Measurements from ENCODE around the gene FNDC8. TPM values are rescaled to one million over a fixed set of nuclear protein-coding genes. Genes with fewer than 3 reads are reported as not detected.

FNDC8 gene
- total and polyA plus RNA-seq, 7 experiments from 2014 or later, result not detected

- Mint-ChIP-seq H3K36me3 (peaks cover 0 to 6% (median 0%) of the 10 kb centered on the region in 5 donors), H3K27ac (peak overlapping the region; percentile 65 to 90 (median 87)), H3K9me3 (no peaks in the 10 kb centered on the region), H3K27me3 (no peaks in the 10 kb centered on the region), H3K4me1 (peaks cover 7 to 30% (median 21%) of the 10 kb centered on the region in 7 donors), H3K4me3 (peak overlapping the region; percentile 77 to 88 (median 86))
- intact Hi-C loops (cut with micrococcal nuclease), result loop anchor here (1.0 to 10.0 kb wide), 11 partner anchors 19 to 602 kb away; partner anchors contain the start of genes PEX12 (in 2 of the 2), SLFN12 (in 1 of the 2) and SLFN5 (in 1 of the 2)
- H3K9me3 ChIP-seq (ENCODE audit: control insufficient read depth in 2 of 3, low read length in 3 of 3), result no peaks in the 10 kb centered on the region
- DNase-seq (no peak), ATAC-seq (no peak)
- ChIA-PET CTCF (interaction anchor here (1.7 to 2.0 kb wide), 2 partner anchors 96 to 99 kb away, joined by 4 to 9 read pairs; no protein-coding TSS in a partner anchor), POLR2A (interaction anchor here (1.0 to 3.2 kb wide), 5 partner anchors 18 to 436 kb away, joined by 3 to 35 read pairs (median 11); partner anchors contain the start of genes PEX12, RAD51D and SLFN5)
- H3K36me3 ChIP-seq (ENCODE audit: control insufficient read depth in 2 of 3, insufficient read depth in 3 of 3, low read length in 3 of 3), result peaks cover under 1 to 30% (median 6%) of the 10 kb centered on the region in 3 experiments
- H3K27me3 ChIP-seq (ENCODE audit: control insufficient read depth in 2 of 2, insufficient read depth in 2 of 2, low read length in 2 of 2), result no peaks in the 10 kb centered on the region
- peak overlapping the region; percentile 81 for H3K27ac ChIP-seq (ENCODE audit: low read depth, low read length)
- peaks cover 6 to 13% of the 10 kb centered on the region in 2 donors for H3K4me1 ChIP-seq (ENCODE audit: control insufficient read depth in 2 of 2, insufficient read depth in 2 of 2, low read length in 2 of 2)
- H3K4me3 ChIP-seq (ENCODE audit: low read length), result peak overlapping the region; percentile 79
These were observed 21.0 kb downstream of the FNDC8 start for GRCh38 chr17:35142467-35142796.

DNA sequence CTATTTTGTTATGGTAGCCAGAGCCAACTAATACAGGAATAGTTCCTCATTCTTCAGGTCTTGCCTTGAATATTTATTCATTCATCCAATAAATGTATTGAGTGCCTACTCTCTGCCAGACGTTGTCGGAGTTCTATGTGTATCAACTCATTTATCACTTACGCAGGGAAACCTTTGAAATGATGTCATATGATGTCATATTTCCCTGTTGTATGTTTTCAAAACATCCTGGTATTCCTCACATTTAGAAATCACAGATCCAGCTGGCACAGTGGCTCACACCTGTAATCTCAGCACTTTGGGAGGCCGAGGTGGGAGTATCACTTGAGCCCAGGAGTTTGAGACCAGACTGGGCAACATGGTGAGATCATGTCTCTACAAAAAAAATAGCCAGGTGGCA lies 23.4 kb downstream of the FNDC8 start:
- POLR2A ChIA-PET, result interaction anchor here (0.5 to 3.4 kb wide), 5 partner anchors 9 to 394 kb away, joined by 3 to 32 read pairs (median 5); partner anchors contain the start of gene SLFN5
- H3K36me3 ChIP-seq (ENCODE audit: control insufficient read depth in 2 of 3, insufficient read depth in 3 of 3, low read length in 3 of 3), result peaks cover 0 to 6% (median 0%) of the 10 kb centered on the region in 3 experiments
- peaks cover 6 to 13% of the 10 kb centered on the region in 2 donors for H3K4me1 ChIP-seq (ENCODE audit: control insufficient read depth in 2 of 2, insufficient read depth in 2 of 2, low read length in 2 of 2)
- no peak for DNase-seq
- ATAC-seq, result no peak
- peaks cover 7 to 26% (median 21%) of the 10 kb centered on the region in 7 donors for H3K4me1 Mint-ChIP-seq
- no peaks in the 10 kb centered on the region for H3K27me3 ChIP-seq (ENCODE audit: control insufficient read depth in 2 of 2, insufficient read depth in 2 of 2, low read length in 2 of 2)
- peaks cover 0 to 3% (median 0%) of the 10 kb centered on the region in 5 donors for H3K27me3 Mint-ChIP-seq
- H3K9me3 ChIP-seq (ENCODE audit: control insufficient read depth in 2 of 3, low read length in 3 of 3), result no peaks in the 10 kb centered on the region
- H3K27ac ChIP-seq (ENCODE audit: low read depth, low read length), result no peak overlapping the region
- no peak overlapping the region for H3K27ac Mint-ChIP-seq
- H3K36me3 Mint-ChIP-seq, result peaks cover 0 to 1% (median 0%) of the 10 kb centered on the region in 5 donors
- CTCF ChIA-PET, result interaction anchor here (0.8 to 1.0 kb wide), 2 partner anchors 13 to 602 kb away, joined by 3 to 11 read pairs; no protein-coding TSS in a partner anchor
- no peak overlapping the region for H3K4me3 ChIP-seq (ENCODE audit: low read length)
- intact Hi-C loops (cut with micrococcal nuclease), result loop anchor here in 1 of 2 donors (10.0 kb wide), 1 partner anchor 600 kb away; no protein-coding TSS in a partner anchor
- no peaks in the 10 kb centered on the region for H3K9me3 Mint-ChIP-seq
- no peak overlapping the region for H3K4me3 Mint-ChIP-seq

- H3K4me1 Mint-ChIP-seq, result peaks cover 4 to 17% (median 10%) of the 10 kb centered on the region in 7 donors
- peaks cover 0 to 1% (median 0%) of the 10 kb centered on the region in 5 donors for H3K36me3 Mint-ChIP-seq
- H3K4me3 ChIP-seq (ENCODE audit: low read length), result no peak overlapping the region
- H3K27me3 ChIP-seq (ENCODE audit: control insufficient read depth in 2 of 2, insufficient read depth in 2 of 2, low read length in 2 of 2), result no peaks in the 10 kb centered on the region
- H3K4me3 Mint-ChIP-seq, result no peak overlapping the region
- peaks cover 0 to 3% (median 0%) of the 10 kb centered on the region in 5 donors for H3K27me3 Mint-ChIP-seq
- intact Hi-C loops (cut with micrococcal nuclease), result loop anchor here in 1 of 2 donors (10.0 kb wide), 1 partner anchor 598 kb away; no protein-coding TSS in a partner anchor
- no peak for ATAC-seq
- no peaks in the 10 kb centered on the region for H3K9me3 ChIP-seq (ENCODE audit: control insufficient read depth in 2 of 3, low read length in 3 of 3)
- H3K9me3 Mint-ChIP-seq, result no peaks in the 10 kb centered on the region
- no peak overlapping the region for H3K27ac ChIP-seq (ENCODE audit: low read depth, low read length)
- peaks cover 0 to 5% of the 10 kb centered on the region in 2 donors for H3K4me1 ChIP-seq (ENCODE audit: control insufficient read depth in 2 of 2, insufficient read depth in 2 of 2, low read length in 2 of 2)
- no peak for DNase-seq
- POLR2A ChIA-PET, result interaction anchor here (0.7 to 3.4 kb wide), 5 partner anchors 10 to 96 kb away, joined by 3 to 32 read pairs (median 4); partner anchors contain the start of gene SLFN5
- peaks cover 0 to 5% (median 0%) of the 10 kb centered on the region in 3 experiments for H3K36me3 ChIP-seq (ENCODE audit: control insufficient read depth in 2 of 3, insufficient read depth in 3 of 3, low read length in 3 of 3)
- CTCF ChIA-PET, result no interaction called here
- H3K27ac Mint-ChIP-seq, result no peak overlapping the region
These were observed 24.9 kb downstream of the FNDC8 start for GRCh38 chr17:35146214-35146833.

DNA sequence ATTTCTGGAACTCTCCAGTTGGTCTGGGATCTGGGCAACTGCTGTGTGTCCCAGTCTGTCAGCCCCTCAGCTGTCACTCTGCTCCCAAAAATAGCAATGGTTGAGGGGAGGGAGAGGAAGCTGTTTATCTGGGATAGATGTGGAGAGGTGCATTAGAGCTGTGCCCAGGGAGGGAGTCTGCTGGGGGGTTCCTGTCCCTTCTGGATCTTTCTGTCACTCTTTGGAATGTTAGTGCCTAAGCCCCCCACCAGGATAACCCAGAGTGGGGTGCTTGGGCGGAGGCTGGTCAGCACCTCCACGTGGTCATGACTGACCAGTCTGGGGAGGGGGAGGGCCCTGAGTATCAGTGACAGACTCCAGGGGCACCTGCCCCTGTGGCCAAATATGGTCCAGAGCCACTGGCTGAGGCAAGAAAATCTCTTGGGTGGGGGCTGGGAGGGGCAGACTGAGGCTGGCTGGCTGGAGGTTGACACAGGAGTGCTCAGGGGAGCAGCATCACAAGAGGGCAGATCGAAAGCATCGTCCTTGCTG lies 26.0 kb downstream of the FNDC8 start, which contains the start of gene UNC45B:
Gene UNC45B (plus strand): TSS at position 443 of the 531 bp plus-strand sequence. CDS start 447 bp downstream, outside the sequence.
- peaks cover under 1 to 9% (median 7%) of the 10 kb centered on the region in 7 donors for H3K4me1 Mint-ChIP-seq
- H3K9me3 Mint-ChIP-seq, result no peaks in the 10 kb centered on the region
- DNase-seq (no peak), ATAC-seq (no peak)
- intact Hi-C loops (cut with micrococcal nuclease), result loop anchor here in 1 of 2 donors (10.0 kb wide), 1 partner anchor 597 kb away; no protein-coding TSS in a partner anchor
- CTCF ChIA-PET, result interaction anchor here (0.7 kb wide), 1 partner anchor 92 kb away, joined by 3 read pairs; no protein-coding TSS in a partner anchor
- no peaks in the 10 kb centered on the region for H3K36me3 Mint-ChIP-seq
- peak within 1 kb of the TSS in 3 of 9 donors; percentile 29 to 91 (median 70) for H3K27ac Mint-ChIP-seq
- Histone ChIP-seq H3K27ac (ENCODE audit: low read depth, low read length) (no peak within 1 kb of the TSS), H3K4me3 (ENCODE audit: low read length) (no peak within 1 kb of the TSS), H3K36me3 (ENCODE audit: control insufficient read depth in 2 of 3, insufficient read depth in 3 of 3, low read length in 3 of 3) (no peaks in the 10 kb centered on the region), H3K27me3 (ENCODE audit: control insufficient read depth in 2 of 2, insufficient read depth in 2 of 2, low read length in 2 of 2) (no peaks in the 10 kb centered on the region), H3K4me1 (ENCODE audit: control insufficient read depth in 2 of 2, insufficient read depth in 2 of 2, low read length in 2 of 2) (peaks cover 0 to 3% of the 10 kb centered on the region in 2 donors), H3K9me3 (ENCODE audit: control insufficient read depth in 2 of 3, low read length in 3 of 3) (no peaks in the 10 kb centered on the region)
- no peak within 1 kb of the TSS for H3K4me3 Mint-ChIP-seq
- POLR2A ChIA-PET, result interaction anchor here (1.1 to 1.4 kb wide), 4 partner anchors 19 to 94 kb away, joined by 3 to 4 read pairs (median 4); no protein-coding TSS in a partner anchor
- H3K27me3 Mint-ChIP-seq, result peaks cover 0 to 6% (median 0%) of the 10 kb centered on the region in 5 donors

- H3K27me3 ChIP-seq (ENCODE audit: control insufficient read depth in 2 of 2, insufficient read depth in 2 of 2, low read length in 2 of 2), result no peaks in the 10 kb centered on the region
- H3K4me3 ChIP-seq (ENCODE audit: low read length), result no peak overlapping the region
- H3K27me3 Mint-ChIP-seq, result peaks cover 0 to 12% (median 0%) of the 10 kb centered on the region in 5 donors
- no peaks in the 10 kb centered on the region for H3K9me3 Mint-ChIP-seq
- H3K27ac Mint-ChIP-seq, result no peak overlapping the region
- DNase-seq (no peak), ATAC-seq (no peak)
- H3K36me3 ChIP-seq (ENCODE audit: control insufficient read depth in 2 of 3, insufficient read depth in 3 of 3, low read length in 3 of 3), result no peaks in the 10 kb centered on the region
- H3K9me3 ChIP-seq (ENCODE audit: control insufficient read depth in 2 of 3, low read length in 3 of 3), result no peaks in the 10 kb centered on the region
- H3K4me1 Mint-ChIP-seq, result peaks cover 0 to 8% (median 6%) of the 10 kb centered on the region in 7 donors
- intact Hi-C loops (cut with micrococcal nuclease), result loop anchor here in 1 of 2 donors (10.0 kb wide), 1 partner anchor 597 kb away; no protein-coding TSS in a partner anchor
- H3K27ac ChIP-seq (ENCODE audit: low read depth, low read length), result no peak overlapping the region
- no peak overlapping the region for H3K4me3 Mint-ChIP-seq
- H3K4me1 ChIP-seq (ENCODE audit: control insufficient read depth in 2 of 2, insufficient read depth in 2 of 2, low read length in 2 of 2), result no peaks in the 10 kb centered on the region
- ChIA-PET POLR2A (interaction anchor here (1.1 to 1.9 kb wide), 3 partner anchors 13 to 66 kb away, joined by 3 to 16 read pairs (median 4); no protein-coding TSS in a partner anchor), CTCF (interaction anchor here (1.3 kb wide), 1 partner anchor 12 kb away, joined by 5 read pairs; no protein-coding TSS in a partner anchor)
- no peaks in the 10 kb centered on the region for H3K36me3 Mint-ChIP-seq
These were observed 26.7 kb downstream of the FNDC8 start for GRCh38 chr17:35148144-35148543.

DNA sequence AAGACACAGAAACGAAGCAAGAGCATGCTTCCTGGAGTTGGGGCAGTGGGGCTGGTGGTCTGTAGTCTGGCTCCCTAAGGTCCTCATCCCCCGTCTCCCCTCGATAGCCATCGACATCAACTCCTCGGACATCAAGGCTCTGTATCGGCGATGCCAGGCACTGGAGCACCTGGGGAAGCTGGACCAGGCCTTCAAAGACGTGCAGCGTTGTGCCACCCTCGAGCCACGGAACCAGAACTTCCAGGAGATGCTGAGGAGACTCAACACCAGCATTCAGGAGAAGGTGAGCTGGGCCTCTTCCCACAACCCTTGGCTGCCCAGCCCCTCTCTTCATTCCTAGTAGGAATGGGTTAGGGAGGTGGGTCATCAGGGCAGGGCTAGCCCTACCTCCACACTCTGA lies 28.5 kb downstream of the FNDC8 start:
- H3K9me3 Mint-ChIP-seq, result no peaks in the 10 kb centered on the region
- H3K36me3 Mint-ChIP-seq, result peaks cover 0 to 4% (median 0%) of the 10 kb centered on the region in 5 donors
- Histone ChIP-seq H3K27me3 (ENCODE audit: control insufficient read depth in 2 of 2, insufficient read depth in 2 of 2, low read length in 2 of 2) (no peaks in the 10 kb centered on the region), H3K36me3 (ENCODE audit: control insufficient read depth in 2 of 3, insufficient read depth in 3 of 3, low read length in 3 of 3) (no peaks in the 10 kb centered on the region), H3K4me3 (ENCODE audit: low read length) (no peak overlapping the region), H3K9me3 (ENCODE audit: control insufficient read depth in 2 of 3, low read length in 3 of 3) (no peaks in the 10 kb centered on the region), H3K4me1 (ENCODE audit: control insufficient read depth in 2 of 2, insufficient read depth in 2 of 2, low read length in 2 of 2) (no peaks in the 10 kb centered on the region), H3K27ac (ENCODE audit: low read depth, low read length) (no peak overlapping the region)
- H3K4me3 Mint-ChIP-seq, result no peak overlapping the region
- no peak overlapping the region for H3K27ac Mint-ChIP-seq
- intact Hi-C loops (cut with micrococcal nuclease), result loop anchor here in 1 of 2 donors (10.0 kb wide), 1 partner anchor 595 kb away; no protein-coding TSS in a partner anchor
- ChIA-PET POLR2A (interaction anchor here (1.1 to 1.9 kb wide), 3 partner anchors 8 to 92 kb away, joined by 3 to 16 read pairs (median 6); no protein-coding TSS in a partner anchor), CTCF (interaction anchor here (0.7 kb wide), 1 partner anchor 30 kb away, joined by 3 read pairs; no protein-coding TSS in a partner anchor)
- peaks cover 0 to 22% (median 0%) of the 10 kb centered on the region in 5 donors for H3K27me3 Mint-ChIP-seq
- H3K4me1 Mint-ChIP-seq, result no peaks in the 10 kb centered on the region
- no peak for DNase-seq
- no peak for ATAC-seq
